Sciatic nerve (tissue), 2 donors: Measurements from ENCODE around the gene CDADC1. TPM values are rescaled to one million over a fixed set of nuclear protein-coding genes. Genes with fewer than 3 reads are reported as not detected.
"Not testable (repeated sequence)": the region's sequence is repeated elsewhere in the genome, so short reads cannot be mapped to it uniquely, and the experiment has no call there.

Experiments used
- ATAC-seq: fragments of 200-7000 bp; cut with Tn5 transposase; one replicate; pipeline ENCODE4 v1.9.1; 2020; ENCODE audit warnings: mild to moderate bottlenecking, moderate library complexity
- DNase-seq: peaks from one replicate; pipeline ENCODE4 v3.0.0-alpha.2; 2020; ENCODE audit warnings: low spot score
- intact Hi-C: fragments of 100-400 bp; cut with DNase I; formaldehyde crosslinking; loops from one replicate; pipeline ENCODE4 v1.14.2; 2022
- total RNA-seq: library from RNA; stranded (reverse); fragmentation: NEBNext Ultra II Directional; extraction: Animal tissue kit (Norgen Biotek cat#: 25700); gene quantifications from one replicate; pipeline ENCODE4 v1.2.1, GENCODE V29; 2021
- donor health status: DM: no; HTN: no; CAD: no.
- donor health status: DM: no; HTN: no; CAD: no.

CDADC1 gene
- total RNA-seq, 1 donor from 2014 or later, result 17.7 TPM

DNA sequence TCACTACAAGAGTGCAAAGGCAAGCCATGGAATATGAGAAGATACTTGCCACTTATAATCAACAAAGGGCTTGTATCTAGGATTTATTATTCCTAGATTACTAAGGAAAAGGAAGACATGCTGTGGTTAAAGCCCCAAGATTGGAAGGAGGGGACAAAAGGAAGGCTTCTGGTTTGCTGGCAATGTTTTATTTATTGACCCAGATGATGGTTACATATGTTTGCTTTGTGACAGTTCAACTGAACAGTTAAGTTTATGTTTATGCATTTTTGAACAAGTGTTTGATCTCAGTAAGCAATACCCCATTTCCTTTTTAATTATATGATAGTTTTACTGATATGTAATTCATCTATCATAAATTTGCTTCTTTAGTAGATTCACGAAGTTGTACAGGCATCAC is 40.3 kb downstream of the CDADC1 start:
- intact Hi-C loops, result no loop called here
- no peak for ATAC-seq
- no peak for DNase-seq

DNA sequence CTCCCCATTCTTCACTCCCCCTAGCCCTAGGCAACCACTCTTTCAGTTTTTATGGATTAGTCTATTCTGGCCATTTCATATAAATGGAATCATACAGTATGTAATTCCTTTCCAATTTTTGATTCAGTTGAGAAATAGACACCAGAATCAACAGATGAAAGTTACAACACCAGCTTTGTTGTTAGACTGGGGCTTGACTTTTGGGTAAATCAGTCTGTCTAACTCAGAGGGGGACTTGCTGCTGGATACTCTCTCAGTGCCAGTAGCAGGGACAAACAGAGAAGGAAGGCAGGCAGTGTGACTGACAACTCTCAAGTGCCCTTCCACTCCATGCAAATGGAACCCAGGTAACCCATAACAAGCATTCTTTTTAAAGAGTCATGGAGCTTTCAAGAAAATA is 40.7 kb downstream of the CDADC1 start:
- no peak for DNase-seq
- no peak for ATAC-seq
- intact Hi-C loops, result no loop called here

DNA sequence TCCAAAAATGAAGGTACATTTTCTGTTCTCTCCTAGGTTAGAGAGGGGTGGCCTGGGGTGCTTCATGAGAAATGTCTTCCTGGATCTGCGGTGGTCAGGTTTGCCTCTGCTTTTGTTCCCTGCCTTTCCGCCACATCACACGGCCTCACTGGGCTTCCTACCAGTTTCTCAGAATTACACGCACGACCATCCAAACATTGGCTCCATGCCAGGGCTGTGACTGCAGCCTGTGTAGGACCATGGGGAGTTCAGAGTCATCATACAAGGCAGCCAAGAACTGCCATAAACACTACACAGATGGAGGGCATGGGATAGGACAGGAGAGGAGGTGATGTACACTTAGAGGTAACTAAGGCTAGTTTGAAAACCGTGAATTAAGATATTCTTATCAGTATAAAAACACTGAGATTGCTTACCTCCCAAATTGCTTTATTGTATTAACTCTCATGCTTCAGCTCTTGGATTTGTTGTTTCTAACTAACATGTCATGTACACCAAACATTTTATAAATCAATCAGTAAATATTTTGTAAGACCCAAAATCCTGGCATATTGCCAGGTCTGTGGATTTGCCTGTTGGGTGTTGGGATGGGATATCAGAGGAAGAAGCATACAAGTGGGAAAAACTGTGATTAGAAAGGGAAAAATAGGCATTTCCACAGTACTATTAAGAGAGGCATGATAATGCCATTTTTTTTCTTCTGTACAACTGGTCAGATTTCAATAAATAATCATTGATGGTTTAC is 45.2 kb downstream of the CDADC1 start:
- ATAC-seq, result peak; percentile 79
- peak; percentile 75 for DNase-seq
- intact Hi-C loops, result no loop called here

DNA sequence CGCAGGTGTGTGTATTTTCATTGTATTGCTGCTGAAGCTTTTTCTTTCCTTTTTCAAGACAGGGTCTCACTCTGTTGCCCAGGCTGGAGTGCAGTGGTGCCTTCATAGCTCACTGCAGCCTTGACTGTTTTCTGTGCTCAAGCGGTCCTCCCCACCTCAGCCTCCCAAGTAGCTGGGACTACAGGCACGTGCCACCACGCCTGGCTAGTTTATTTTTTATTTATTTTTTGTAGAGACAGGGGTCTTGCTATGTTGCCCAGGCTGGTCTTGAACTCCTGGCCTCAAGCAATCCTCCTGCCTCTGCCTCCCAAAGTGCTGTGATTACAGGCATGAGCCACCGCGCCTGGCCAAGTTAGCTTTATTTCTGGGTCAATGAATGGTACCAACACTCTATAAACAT is 47.0 kb downstream of the CDADC1 start:
- intact Hi-C loops, ATAC-seq, DNase-seq: not testable (repeated sequence)

DNA sequence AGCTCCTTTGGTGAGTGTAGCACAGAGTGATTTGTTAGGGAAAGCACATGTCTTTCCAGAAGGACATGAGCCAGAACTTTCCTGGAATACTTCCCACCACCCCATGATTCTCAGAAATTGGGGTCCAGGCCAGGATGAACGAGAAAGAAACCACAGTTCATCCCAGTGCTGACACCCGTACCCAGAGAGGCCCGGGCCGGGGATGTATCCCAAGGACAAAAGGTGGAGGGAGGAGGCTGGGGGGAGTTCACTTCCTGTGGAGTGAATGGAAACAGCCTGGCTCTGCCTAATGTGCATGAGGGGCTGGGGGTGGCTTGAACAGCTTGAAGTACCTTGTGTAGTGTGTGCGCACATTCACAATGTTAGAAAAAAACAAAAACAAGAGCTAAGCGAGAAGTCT is 47.5 kb downstream of the CDADC1 start:
- intact Hi-C loops, result no loop called here
- DNase-seq (no peak), ATAC-seq (no peak)

DNA sequence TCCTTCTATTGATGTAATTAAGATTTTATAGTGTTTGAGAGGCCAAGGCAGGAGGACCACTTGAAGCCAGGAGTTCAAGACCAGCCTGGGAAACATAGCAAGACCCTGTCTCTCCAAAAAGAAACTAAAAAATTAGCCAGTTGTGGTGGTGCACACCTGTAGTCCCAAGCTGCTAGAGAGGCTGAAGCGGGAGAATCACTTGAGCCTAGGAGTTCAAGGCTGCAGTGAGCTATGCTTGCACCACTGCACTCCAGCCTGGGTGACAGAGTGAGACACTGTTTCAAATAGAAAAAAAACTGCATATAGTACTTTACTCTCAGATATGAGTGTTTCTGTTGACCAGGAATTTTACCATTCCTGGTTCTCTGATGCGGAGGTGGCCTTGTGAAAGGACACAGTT is 48.9 kb downstream of the CDADC1 start:
- intact Hi-C loops, result no loop called here
- no peak for ATAC-seq
- no peak for DNase-seq

DNA sequence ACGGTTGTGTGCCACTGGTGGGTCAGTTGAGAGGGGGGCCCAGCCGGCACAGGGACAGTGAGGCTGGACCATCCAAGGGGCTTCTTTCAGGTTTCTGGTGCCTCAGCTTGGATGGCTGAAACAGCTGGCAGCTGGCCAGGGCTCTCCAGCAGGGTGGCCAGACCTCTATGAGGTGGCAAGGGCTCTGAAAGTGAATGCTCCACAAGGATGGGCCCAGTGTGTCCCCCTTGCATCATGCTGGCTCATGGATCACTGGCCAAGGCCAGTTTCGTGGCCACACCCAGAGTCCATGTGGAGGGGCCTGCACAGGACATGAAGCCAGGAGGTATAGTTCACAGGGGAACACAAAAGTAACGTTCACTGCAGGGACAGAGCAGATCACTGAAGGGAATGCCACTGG is 49.6 kb downstream of the CDADC1 start:
- intact Hi-C loops, result no loop called here
- peak; percentile 63 for DNase-seq
- ATAC-seq, result no peak

DNA sequence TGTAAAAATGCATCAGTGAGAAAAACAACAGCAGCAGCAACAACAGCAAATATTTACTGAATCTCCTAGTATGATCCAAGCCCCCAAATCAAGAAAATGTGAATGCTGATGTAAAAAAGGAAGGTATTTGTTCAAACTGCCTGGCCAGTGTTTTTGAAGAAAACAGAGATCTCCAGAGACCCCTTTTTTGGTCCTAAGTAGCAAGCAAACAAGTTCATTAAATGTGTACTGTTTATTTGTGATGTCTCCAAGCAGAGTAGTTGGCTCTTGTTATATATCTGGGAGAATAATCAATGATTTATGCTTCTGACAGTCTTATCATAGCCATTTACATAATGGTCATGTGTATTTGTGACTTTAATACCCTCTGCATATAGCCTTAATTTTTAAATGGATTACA is 50.7 kb downstream of the CDADC1 start:
- DNase-seq (no peak), ATAC-seq (no peak)
- intact Hi-C loops, result no loop called here

DNA sequence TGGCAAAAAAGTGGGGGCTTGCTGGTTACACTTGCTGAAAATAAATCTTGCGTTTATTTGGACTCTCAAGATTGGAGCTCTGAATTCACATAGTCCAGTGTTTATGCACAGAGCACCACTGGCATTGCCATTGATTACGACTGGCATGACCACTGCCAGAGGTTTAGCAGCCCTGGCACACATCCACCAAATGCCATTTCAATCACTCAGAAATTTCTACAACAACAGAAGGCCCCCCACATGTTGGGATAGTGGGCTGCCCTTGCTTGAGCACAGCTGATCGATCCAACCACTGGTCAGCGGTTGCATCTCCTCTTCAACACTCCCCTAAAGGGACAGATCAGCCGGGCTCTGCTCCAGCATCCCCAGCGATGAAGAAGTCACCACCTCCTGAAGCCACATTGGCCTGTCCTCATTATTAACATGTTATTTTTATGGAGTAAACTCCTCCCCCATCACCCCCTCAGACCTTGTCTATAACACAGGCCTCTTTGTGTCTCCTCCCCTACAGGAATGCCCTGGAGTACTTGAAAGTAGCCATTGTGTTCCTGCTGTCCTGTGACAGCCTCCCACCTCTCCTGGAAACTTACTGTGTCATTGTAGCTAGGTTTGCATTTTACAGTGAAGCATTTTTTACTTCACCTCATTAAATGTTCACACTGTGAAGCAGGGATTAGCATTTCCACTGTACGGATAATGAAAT is 51.3 kb downstream of the CDADC1 start:
- ATAC-seq, result peak; percentile 73
- DNase-seq, result peak; percentile 67
- intact Hi-C loops, result no loop called here

DNA sequence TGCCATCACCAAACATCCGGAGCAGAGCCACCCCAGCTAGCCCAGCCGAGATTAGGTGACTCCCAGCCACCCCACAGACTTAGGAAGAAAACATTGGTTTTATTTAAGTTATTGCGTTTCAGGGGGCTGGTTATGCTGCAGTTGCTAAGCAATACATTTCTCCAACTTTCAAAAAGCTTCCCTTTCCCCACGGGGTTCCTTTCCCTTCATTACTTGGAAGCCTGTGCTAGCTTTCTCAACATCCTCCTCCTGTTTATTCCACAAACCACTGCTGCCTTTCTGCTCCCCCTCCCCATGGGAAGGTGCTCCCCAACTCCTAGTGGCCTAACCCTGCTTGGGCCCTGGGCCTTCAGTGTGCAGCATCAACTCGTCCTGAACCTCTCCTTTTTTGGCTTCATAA is 52.6 kb downstream of the CDADC1 start:
- DNase-seq (no peak), ATAC-seq (peak; percentile 3)
- intact Hi-C loops, result loop anchor here (5.0 to 10.0 kb wide), 2 partner anchors 137 to 305 kb away; no protein-coding TSS in a partner anchor

DNA sequence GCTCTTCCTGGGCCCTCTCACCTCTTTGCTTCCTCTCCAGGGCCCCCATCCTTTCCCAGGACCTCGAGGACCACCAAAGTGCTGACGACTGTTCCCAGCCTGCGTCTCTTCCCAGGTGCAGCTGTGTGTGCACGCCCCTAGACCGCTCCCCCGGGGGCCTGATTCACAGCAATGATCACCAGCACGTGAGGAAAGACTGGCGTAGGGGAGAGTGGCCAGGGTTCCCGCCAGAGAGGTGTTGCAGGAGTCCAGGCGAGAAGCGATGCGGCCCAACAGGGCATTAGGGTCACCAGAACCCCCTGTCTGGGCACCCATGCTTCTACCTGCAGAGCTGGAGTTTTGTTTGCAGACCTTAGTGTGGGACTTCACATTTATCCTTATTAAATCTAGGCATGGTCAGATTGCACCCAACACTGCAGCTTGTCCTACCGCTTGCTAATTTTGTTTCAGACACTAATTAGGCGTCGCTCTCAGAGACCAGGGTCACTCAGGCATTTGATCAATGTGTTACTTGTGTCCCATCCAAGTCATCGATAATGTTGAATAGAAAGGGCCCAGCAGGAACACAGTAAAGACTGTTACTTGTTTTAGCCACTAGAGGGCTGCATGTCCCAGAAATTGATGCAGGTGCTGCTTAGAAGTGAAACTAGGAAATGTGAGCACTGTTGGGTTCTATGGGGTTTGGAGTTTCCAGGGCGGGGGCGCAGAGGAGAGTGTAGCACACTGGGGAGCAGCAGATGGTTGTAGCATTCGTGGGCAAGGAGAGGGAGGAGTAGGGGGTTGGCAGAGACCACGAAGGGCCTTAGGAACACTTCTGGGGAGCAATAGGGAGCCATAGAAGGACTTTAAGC is 53.2 kb downstream of the CDADC1 start:
- peak; percentile 72 for DNase-seq
- intact Hi-C loops, result loop anchor here (5.0 to 10.0 kb wide), 2 partner anchors 136 to 304 kb away; no protein-coding TSS in a partner anchor
- peak; percentile 73 for ATAC-seq

DNA sequence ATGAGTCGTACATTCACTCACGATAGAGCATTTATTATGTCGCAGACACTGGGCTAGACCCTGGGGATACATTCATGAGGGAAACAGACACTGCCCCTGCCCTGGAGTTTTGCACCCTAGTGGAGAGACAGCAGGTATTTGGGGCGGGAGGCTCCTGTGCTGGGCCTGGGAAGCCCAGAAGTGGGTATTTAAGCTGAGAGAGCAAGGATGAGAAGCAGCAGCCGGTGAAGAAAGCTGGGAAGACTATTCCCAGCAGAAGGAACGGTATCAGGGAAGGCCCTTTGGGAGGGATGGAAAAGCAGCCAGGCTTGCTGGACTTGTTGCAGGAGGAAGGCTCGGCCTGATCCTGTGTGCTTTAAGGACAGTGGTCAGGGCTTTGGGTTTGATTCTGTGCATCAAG is 54.5 kb downstream of the CDADC1 start:
- no peak for DNase-seq
- intact Hi-C loops, result loop anchor here (5.0 to 10.0 kb wide), 2 partner anchors 135 to 303 kb away; no protein-coding TSS in a partner anchor
- ATAC-seq, result no peak

DNA sequence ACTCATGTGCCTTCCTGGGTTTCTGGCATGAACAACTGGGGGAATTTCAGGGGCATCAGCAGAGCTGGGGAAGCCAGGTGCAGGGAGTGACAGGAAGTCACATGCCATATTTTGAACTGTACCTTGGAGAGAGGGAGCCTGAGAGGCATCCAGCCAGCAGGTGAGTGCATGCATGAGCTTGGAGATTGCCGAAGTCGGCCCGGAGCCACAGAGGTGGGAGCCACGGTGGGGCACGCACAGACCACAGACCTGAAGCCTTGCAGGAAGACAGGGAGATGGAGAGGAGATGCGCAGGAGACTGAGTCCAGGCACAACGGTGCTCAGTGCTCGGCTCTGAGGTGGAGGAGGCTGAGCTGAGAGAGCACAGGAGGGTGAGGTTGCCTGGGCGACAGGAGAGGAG is 55.1 kb downstream of the CDADC1 start:
- DNase-seq (no peak), ATAC-seq (no peak)

DNA sequence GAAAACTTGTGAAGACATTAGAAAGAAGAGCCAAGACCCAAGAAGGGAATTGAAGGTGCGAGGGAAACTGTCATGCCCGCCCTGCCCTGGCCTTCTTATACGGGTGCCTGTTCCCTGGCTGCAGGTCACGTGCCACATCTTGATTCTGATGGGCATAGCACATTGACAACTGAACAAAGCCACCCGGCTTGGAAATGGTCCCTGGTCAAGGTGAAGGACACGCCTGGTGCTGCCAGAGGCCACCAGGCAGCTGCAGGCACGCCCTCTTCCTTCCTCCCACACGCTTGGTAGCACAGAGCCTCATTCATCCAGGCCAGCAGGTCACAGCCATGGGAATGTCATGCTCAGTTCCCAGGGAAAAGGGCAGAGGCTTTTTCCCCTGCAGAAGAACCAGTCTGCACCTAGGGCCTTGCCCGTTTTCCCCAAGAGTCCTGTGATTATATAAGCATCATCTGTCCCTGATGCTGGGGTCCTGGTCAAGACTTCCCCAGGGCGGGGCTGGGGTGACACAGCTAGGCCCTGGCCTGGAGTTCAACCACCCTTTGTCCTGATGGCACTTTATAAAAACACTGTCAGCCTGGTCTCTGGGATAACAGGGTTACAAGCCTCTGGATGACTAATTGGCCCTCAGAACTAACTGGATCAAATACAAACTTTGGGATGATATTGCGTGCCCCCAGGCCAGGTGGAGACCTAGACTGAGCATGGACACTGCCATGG is 56.0 kb downstream of the CDADC1 start:
- intact Hi-C loops, result loop anchor here (5.0 to 10.0 kb wide), 2 partner anchors 134 to 301 kb away; no protein-coding TSS in a partner anchor
- peak; percentile 11 for ATAC-seq
- DNase-seq, result peak; percentile 71

More for the DNA sequence above, 55.1 kb downstream of the CDADC1 start:
- intact Hi-C loops, result loop anchor here (5.0 to 10.0 kb wide), 2 partner anchors 134 to 302 kb away; no protein-coding TSS in a partner anchor

DNA sequence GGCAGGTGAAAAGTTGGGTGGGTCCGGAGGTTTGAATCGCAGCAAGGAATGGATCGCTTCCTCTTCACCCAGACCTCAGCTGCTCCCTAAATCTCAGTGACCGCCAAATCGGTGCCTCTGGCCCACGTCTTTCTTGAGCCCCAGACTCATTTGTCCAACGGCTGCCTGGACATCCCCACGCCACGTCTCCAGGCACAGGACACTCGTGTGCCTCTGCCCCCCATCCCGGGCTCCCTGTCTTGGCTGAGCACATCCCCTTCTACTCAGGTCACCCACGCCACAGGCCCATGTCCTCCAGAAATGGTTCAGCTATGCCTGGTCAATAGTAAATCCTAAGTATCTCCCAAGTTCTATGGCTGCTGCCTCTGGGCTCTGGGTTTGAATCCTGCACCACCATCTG is 56.6 kb downstream of the CDADC1 start:
- no peak for DNase-seq
- intact Hi-C loops, result loop anchor here (5.0 to 10.0 kb wide), 2 partner anchors 133 to 300 kb away; no protein-coding TSS in a partner anchor

DNA sequence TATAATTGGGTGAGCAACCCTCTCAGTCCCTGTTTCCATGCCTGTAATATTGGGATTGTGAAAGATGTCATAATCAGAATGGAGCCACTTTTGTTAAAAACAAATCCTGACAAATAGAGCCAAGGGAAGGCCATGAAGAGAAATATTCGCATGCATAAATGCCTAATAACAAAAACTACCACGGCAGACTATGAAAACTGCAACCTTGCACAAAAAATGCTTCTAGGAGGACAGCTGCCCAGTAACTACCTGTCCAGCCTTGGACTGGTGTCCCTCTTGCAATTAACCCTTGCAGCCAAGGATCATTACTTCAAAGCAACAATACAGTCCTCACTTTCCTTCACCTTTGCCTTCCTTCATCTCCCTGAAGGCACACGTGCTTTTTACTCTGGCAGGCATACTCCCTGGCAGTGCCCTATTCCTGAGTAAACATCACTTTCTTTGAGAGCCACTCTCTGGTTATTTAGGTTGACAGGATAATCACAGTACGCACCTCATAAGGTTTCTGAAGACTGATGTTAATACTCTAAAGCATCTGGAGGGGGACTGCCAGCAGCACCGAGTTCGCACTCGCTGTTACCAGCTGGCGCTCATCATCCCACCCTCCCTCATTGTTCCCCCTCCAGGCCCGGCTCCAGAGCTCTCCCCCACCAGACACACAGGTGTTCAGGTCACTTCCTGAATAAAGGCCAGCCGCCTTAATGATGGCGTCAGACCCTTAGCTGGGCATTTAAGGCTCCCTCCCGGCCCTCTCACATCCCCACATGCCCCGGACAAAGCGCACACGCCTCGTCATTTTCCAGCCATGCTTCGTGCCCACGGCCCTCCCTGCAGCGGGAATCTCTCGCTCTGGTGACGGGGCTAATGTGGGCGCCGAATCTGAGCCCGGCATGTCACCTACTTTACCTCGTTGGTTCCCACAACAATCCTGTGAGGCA is 57.3 kb downstream of the CDADC1 start:
- intact Hi-C loops, result loop anchor here (5.0 to 10.0 kb wide), 2 partner anchors 132 to 300 kb away; no protein-coding TSS in a partner anchor
- DNase-seq (no peak), ATAC-seq (no peak)

More for the DNA sequence above, 56.6 kb downstream of the CDADC1 start:
- ATAC-seq, result no peak

DNA sequence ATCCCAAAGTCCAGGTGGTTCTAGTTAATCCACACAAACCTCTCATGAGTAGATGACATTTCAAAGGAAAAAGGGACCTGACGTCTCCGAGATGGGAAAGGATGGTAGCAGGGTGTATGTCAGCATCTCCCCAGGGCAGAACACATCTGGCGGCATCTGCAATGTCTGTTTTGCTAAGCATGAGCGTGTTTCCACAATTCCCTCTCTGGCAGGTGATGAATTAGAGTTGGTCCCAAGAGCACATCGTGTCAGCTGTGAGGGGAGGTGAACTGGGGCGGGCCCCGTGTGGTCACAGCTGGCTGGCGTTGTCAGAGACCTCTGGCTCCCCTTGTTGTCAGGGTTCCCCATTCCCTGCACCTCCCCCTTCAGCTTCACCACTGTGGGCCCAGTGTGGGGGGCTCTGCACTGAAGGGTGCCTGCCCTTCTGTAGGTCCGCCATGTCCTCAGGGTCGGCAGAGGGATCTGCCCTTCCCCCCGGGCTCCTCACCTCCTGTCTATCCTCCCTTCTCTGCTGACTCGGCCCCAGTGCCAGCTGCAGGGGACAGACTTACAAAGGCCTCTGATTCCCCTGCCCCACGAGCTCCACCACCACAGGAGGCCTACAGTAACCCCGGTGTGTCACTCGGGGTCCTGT is 58.2 kb downstream of the CDADC1 start:
- intact Hi-C loops, result loop anchor here (10.0 kb wide), 1 partner anchor 299 kb away; no protein-coding TSS in a partner anchor
- ATAC-seq (peak; percentile 5), DNase-seq (peak; percentile 60)
